ENCODE results near the gene SMIM45.

DNA sequence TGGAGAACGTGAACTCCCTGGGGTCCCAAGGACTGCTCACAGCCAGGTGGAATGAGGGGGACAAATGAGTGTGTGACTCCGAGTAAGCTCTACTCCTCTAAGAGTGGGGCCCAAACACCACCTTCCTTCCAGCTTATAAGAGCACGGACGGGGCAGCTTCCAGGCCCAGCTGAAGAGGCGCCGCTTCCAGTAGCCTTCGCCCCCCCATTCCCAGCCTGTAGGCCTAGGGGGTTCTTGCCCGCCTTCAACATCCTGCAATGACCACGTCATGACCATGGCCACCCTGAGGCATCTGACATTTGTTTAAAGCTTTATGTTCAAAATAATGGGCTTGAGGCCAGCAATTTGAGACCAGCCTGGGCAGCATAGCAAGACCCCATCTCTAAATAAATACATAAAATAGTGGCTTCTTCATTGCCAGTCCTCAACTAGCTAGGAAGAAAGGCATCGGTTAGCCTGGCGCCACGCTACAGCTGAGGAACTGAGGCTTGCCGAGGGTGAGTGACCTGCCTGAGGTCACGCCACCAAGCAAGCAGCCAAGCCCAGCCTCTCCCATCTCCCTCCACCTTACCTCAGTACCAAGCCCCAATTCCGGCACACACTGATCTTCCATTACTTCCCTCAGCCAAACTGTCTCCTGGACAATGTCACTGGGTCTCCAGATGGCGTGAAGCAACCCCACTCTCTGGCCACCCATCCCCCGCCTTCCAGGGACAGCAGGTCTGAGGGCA lies 17.5 kb upstream of the SMIM45 start:
- TF ChIP-seq POLR2A (IDR thresholded peaks at IDR 0.05): no peak
- TF ChIP-seq, protein P1, sequence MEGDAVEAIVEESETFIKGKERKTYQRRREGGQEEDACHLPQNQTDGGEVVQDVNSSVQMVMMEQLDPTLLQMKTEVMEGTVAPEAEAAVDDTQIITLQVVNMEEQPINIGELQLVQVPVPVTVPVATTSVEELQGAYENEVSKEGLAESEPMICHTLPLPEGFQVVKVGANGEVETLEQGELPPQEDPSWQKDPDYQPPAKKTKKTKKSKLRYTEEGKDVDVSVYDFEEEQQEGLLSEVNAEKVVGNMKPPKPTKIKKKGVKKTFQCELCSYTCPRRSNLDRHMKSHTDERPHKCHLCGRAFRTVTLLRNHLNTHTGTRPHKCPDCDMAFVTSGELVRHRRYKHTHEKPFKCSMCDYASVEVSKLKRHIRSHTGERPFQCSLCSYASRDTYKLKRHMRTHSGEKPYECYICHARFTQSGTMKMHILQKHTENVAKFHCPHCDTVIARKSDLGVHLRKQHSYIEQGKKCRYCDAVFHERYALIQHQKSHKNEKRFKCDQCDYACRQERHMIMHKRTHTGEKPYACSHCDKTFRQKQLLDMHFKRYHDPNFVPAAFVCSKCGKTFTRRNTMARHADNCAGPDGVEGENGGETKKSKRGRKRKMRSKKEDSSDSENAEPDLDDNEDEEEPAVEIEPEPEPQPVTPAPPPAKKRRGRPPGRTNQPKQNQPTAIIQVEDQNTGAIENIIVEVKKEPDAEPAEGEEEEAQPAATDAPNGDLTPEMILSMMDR (IDR thresholded peaks at IDR 0.05): no peak

Data from uterus (tissue), 2 donors.